ENCODE results near the gene VPS13D. TPM values are rescaled to one million over a fixed set of nuclear protein-coding genes. Genes with fewer than 3 reads are reported as not detected.

VPS13D gene
- total RNA-seq, 2 donors from 2014 or later, result 54.3 to 56.0 TPM

DNA sequence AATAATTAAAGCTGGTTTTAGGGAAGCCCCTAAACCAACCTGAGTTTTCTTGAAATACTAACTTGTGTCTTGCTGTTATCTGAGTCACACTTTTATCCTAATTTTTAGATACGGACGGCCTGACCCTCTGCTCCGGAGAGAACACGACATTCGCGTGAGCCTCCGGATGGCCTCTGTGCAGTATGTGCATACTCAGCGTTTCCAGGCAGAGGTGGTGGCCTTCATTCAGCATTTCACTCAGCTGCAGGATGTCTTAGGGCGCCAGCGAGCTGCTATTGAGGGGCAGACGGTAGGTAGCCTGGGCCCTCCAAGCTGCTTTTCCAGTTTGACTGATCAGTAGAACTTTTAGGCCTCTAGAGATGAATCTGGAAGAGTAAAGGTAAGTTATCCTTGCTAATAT is 63.6 kb downstream of the VPS13D start:
- Histone ChIP-seq H3K4me1 (no peaks in the 10 kb centered on the region), H3K27ac (no peak overlapping the region), H3K9ac (ENCODE audit: low read depth in 2 of 2, low read length in 2 of 2) (no peak overlapping the region), H3K27me3 (no peaks in the 10 kb centered on the region), H3K36me3 (no peaks in the 10 kb centered on the region), H3K9me3 (no peaks in the 10 kb centered on the region), H3K4me3 (no peak overlapping the region)
- intact Hi-C loops (cut with DNase I), result no loop called here
- TF ChIP-seq, protein P1, sequence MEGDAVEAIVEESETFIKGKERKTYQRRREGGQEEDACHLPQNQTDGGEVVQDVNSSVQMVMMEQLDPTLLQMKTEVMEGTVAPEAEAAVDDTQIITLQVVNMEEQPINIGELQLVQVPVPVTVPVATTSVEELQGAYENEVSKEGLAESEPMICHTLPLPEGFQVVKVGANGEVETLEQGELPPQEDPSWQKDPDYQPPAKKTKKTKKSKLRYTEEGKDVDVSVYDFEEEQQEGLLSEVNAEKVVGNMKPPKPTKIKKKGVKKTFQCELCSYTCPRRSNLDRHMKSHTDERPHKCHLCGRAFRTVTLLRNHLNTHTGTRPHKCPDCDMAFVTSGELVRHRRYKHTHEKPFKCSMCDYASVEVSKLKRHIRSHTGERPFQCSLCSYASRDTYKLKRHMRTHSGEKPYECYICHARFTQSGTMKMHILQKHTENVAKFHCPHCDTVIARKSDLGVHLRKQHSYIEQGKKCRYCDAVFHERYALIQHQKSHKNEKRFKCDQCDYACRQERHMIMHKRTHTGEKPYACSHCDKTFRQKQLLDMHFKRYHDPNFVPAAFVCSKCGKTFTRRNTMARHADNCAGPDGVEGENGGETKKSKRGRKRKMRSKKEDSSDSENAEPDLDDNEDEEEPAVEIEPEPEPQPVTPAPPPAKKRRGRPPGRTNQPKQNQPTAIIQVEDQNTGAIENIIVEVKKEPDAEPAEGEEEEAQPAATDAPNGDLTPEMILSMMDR (IDR thresholded peaks at IDR 0.05), result no peak
- DNase-seq, result no peak

DNA sequence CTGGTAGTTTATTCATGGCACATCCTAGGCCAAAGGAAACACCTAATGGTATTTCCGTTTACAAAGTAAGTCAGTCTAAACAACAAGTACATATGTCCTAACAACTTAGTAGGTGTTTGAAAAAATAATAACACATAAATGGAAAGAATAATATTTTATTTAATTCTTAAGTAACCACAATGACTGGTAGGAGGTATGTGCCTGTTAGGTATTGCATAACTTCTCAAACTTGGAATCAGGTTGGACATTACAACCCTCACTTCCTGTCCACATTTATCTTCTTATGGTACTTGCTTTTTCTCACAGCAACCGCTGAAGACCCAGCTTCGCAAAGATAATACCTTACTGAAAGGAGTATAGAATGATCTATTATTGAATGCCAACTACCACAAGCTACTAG is 64.2 kb downstream of the VPS13D start:
- no peak overlapping the region for H3K9ac ChIP-seq (ENCODE audit: low read depth in 2 of 2, low read length in 2 of 2)
- H3K27ac ChIP-seq, result no peak overlapping the region
- intact Hi-C loops (cut with DNase I), result no loop called here
- H3K36me3 ChIP-seq, result no peaks in the 10 kb centered on the region
- no peaks in the 10 kb centered on the region for H3K9me3 ChIP-seq
- no peaks in the 10 kb centered on the region for H3K27me3 ChIP-seq
- H3K4me1 ChIP-seq, result no peaks in the 10 kb centered on the region
- no peak overlapping the region for H3K4me3 ChIP-seq
- DNase-seq, result no peak
- TF ChIP-seq, protein P1 (IDR thresholded peaks at IDR 0.05), result no peak

DNA sequence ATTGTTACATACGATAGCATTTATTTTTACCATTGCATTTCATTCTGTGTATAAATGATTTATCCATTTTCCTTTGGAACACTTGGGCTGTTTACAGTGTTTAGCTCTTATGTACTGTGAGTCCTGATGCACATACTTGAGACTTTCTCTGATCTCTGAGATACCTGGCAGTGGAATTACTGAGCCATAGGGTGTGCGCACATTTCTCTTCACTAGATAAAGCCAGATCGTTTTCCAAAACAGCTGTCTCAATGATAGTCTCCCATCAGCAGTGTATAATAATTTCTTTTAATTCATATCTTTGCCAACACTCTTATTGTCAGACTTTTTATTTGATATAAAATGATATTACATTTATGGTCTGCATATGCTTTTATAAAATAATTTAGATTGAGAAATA is 66.2 kb downstream of the VPS13D start:
- Histone ChIP-seq H3K27ac (no peak overlapping the region), H3K9me3 (no peaks in the 10 kb centered on the region), H3K4me1 (no peaks in the 10 kb centered on the region), H3K9ac (ENCODE audit: low read depth in 2 of 2, low read length in 2 of 2) (no peak overlapping the region), H3K36me3 (no peaks in the 10 kb centered on the region), H3K4me3 (no peak overlapping the region), H3K27me3 (no peaks in the 10 kb centered on the region)
- intact Hi-C loops (cut with DNase I), result no loop called here
- no peak for DNase-seq
- TF ChIP-seq, protein P1 (IDR thresholded peaks at IDR 0.05), result no peak

DNA sequence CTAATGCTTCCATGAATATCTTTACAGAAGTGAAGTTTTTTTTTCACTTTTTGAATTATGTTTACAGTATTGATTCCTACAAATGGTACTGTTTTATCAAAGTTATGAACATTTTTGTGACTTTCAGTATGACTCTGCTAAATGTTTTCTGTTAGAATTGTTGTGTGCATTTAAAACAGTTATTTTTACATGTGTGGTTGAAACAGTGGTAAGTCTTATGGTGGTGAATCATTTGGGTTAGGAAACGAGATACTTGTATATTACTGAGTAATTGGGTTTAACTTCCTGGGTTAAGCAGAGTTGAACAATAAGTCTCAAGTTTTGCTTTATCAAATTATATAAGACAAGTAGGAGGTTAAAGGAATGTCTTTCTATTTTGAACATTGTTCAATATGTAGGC is 66.8 kb downstream of the VPS13D start:
- no peak for DNase-seq
- no peak overlapping the region for H3K4me3 ChIP-seq
- intact Hi-C loops (cut with DNase I), result no loop called here
- no peak overlapping the region for H3K9ac ChIP-seq (ENCODE audit: low read depth in 2 of 2, low read length in 2 of 2)
- TF ChIP-seq, protein P1 (IDR thresholded peaks at IDR 0.05), result no peak
- no peaks in the 10 kb centered on the region for H3K27me3 ChIP-seq
- no peaks in the 10 kb centered on the region for H3K4me1 ChIP-seq
- no peaks in the 10 kb centered on the region for H3K36me3 ChIP-seq
- no peak overlapping the region for H3K27ac ChIP-seq
- no peaks in the 10 kb centered on the region for H3K9me3 ChIP-seq

DNA sequence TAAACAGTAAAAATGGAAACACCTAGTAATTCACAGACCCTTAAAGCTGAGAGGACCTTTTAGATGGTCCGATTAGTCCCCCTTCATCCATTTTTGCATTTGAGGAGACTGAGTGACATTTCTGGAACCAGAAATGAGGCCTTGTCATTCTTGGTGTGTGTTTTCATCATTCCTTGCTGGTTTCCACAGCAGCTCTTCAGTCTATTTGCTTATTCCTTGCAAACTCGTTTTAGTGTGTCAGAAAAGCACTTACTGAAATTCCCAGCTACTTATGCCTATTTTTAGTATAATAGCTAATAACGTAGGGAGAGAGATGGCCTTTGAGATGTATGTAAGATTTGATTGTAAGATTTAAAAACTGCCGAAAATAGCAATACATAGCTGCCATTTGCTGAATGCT is 70.9 kb downstream of the VPS13D start:
- H3K9me3 ChIP-seq, result no peaks in the 10 kb centered on the region
- H3K27me3 ChIP-seq, result no peaks in the 10 kb centered on the region
- TF ChIP-seq, protein P1 (IDR thresholded peaks at IDR 0.05), result no peak
- DNase-seq, result no peak
- no peaks in the 10 kb centered on the region for H3K36me3 ChIP-seq
- H3K9ac ChIP-seq (ENCODE audit: low read depth in 2 of 2, low read length in 2 of 2), result no peak overlapping the region
- no peak overlapping the region for H3K27ac ChIP-seq
- no peaks in the 10 kb centered on the region for H3K4me1 ChIP-seq
- intact Hi-C loops (cut with DNase I), result no loop called here
- no peak overlapping the region for H3K4me3 ChIP-seq

All from colonic mucosa (tissue), 4 donors.